Panc1 (cell line): ENCODE measurements around the gene NOX4.
"Not testable (repeated sequence)": the region's sequence is repeated elsewhere in the genome, so short reads cannot be mapped to it uniquely, and the experiment has no call there.

Source experiments
- POLR2AphosphoS5 ChIP-seq: IDR thresholded peaks from 2 replicates; pipeline ENCODE4 v1.6.1; 2012; ENCODE audit warnings: mild to moderate bottlenecking, low read depth, low read length, moderate library complexity
- SIN3A ChIP-seq: IDR thresholded peaks from 2 replicates; pipeline ENCODE4 v1.6.1; 2012; ENCODE audit warnings: low read depth, mild to moderate bottlenecking, low read length, moderate library complexity, borderline replicate concordance; ENCODE audit not compliant: insufficient read depth
- TF ChIP-seq, protein P1 (sequence below), 2 experiments: IDR thresholded peaks; 2 replicates each; pipeline ENCODE4 v1.6.1; 2011 to 2012; ENCODE audit warnings: low read depth in 2 of 2, control low read depth in 1 of 2, low read length in 1 of 2, mild to moderate bottlenecking in 1 of 2, moderate library complexity in 1 of 2; ENCODE audit not compliant: insufficient read depth in 1 of 2
- TF ChIP-seq, protein P2 (sequence below): fragments of 450-650 bp; IDR thresholded peaks from 2 replicates; pipeline ENCODE4 v1.5.1; 2017; ENCODE audit warnings: mild to moderate bottlenecking

DNA sequence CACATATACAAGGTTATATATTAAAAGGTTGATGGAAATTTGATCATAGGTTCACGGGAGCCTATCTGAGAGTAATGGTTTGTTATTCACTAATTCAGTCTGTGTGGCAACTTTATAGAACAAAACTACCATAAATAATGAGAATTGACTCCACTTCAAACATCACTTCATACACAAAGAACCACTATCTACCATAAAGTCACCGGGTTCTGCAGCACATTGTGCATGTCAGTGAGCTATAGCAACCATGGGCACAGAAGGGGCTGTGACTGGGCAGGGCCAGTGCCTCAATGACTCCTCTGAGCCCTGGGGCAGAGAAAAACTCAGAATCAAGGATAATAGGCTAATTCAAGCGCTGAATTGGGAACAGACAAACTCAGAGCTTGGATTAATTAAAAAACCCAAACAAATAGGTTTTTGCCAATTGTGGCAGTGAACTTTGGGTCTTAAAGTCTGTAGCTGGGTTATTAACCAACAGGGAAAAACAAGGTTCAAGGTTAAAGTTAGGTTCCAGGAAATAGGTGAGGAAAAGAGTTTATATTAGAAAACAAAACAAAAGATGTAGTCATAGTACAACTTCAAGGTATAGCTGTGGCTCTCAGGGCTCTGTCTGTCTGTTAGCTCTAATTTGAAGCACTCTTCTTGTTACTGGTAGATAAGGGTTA is 181.7 kb downstream of the NOX4 start:
- TF ChIP-seq, protein P1, sequence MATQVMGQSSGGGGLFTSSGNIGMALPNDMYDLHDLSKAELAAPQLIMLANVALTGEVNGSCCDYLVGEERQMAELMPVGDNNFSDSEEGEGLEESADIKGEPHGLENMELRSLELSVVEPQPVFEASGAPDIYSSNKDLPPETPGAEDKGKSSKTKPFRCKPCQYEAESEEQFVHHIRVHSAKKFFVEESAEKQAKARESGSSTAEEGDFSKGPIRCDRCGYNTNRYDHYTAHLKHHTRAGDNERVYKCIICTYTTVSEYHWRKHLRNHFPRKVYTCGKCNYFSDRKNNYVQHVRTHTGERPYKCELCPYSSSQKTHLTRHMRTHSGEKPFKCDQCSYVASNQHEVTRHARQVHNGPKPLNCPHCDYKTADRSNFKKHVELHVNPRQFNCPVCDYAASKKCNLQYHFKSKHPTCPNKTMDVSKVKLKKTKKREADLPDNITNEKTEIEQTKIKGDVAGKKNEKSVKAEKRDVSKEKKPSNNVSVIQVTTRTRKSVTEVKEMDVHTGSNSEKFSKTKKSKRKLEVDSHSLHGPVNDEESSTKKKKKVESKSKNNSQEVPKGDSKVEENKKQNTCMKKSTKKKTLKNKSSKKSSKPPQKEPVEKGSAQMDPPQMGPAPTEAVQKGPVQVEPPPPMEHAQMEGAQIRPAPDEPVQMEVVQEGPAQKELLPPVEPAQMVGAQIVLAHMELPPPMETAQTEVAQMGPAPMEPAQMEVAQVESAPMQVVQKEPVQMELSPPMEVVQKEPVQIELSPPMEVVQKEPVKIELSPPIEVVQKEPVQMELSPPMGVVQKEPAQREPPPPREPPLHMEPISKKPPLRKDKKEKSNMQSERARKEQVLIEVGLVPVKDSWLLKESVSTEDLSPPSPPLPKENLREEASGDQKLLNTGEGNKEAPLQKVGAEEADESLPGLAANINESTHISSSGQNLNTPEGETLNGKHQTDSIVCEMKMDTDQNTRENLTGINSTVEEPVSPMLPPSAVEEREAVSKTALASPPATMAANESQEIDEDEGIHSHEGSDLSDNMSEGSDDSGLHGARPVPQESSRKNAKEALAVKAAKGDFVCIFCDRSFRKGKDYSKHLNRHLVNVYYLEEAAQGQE (IDR thresholded peaks at IDR 0.05; ENCODE audit: insufficient read depth in 1 of 2, low read depth in 2 of 2, low read length in 1 of 2): not testable (repeated sequence)
- TF ChIP-seq, protein P2, sequence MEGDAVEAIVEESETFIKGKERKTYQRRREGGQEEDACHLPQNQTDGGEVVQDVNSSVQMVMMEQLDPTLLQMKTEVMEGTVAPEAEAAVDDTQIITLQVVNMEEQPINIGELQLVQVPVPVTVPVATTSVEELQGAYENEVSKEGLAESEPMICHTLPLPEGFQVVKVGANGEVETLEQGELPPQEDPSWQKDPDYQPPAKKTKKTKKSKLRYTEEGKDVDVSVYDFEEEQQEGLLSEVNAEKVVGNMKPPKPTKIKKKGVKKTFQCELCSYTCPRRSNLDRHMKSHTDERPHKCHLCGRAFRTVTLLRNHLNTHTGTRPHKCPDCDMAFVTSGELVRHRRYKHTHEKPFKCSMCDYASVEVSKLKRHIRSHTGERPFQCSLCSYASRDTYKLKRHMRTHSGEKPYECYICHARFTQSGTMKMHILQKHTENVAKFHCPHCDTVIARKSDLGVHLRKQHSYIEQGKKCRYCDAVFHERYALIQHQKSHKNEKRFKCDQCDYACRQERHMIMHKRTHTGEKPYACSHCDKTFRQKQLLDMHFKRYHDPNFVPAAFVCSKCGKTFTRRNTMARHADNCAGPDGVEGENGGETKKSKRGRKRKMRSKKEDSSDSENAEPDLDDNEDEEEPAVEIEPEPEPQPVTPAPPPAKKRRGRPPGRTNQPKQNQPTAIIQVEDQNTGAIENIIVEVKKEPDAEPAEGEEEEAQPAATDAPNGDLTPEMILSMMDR: not testable (repeated sequence)
- not testable (repeated sequence) for TF ChIP-seq POLR2AphosphoS5, SIN3A
